ENCODE results near the gene ZNF518B. TPM values are rescaled to one million over a fixed set of nuclear protein-coding genes. Genes with fewer than 3 reads are reported as not detected.

ZNF518B gene
- total and polyA plus RNA-seq, 10 of the 15 experiments (the other 5 are each of a cell fraction or from before 2014, with no cell fraction given): 2.7 to 20.5 (median 9.2) TPM

GRCh38 chr4:10491401-10491800, 34.2 kb upstream of the ZNF518B start (continued):
- TF ChIP-seq MAX (IDR thresholded peaks at IDR 0.05; ENCODE audit: low read depth, low read length) (no peak), CUX1 (IDR thresholded peaks at IDR 0.05; ENCODE audit: insufficient replicate concordance, low read depth, low read length) (no peak), SRF (IDR thresholded peaks at IDR 0.05; ENCODE audit: low read depth in 2 of 2, low read length in 2 of 2) (no peak), MEF2B (IDR thresholded peaks at IDR 0.05; ENCODE audit: partially characterized antibody, poor library complexity, severe bottlenecking) (no peak), SMAD5 (IDR thresholded peaks at IDR 0.05; ENCODE audit: low read depth) (no peak), CBX5 (IDR thresholded peaks at IDR 0.05; ENCODE audit: low read depth) (no peak)

- CTCF ChIA-PET: interaction anchor here (1.9 kb wide), 1 partner anchor 46 kb away, joined by 5 read pairs; no protein-coding TSS in a partner anchor
- WGBS (ENCODE audit: insufficient coverage, insufficient replicate concordance, low lambda C conversion rate, missing lambda C conversion rate): 44% methylated on average over 4 of the region's 5 CpGs
- intact Hi-C loops (cut with micrococcal nuclease; ENCODE audit: unreplicated experiment) (no loop called here), in situ Hi-C loops (cut with MboI) (no loop called here)
- Histone ChIP-seq H3K4me2 (ENCODE audit: control insufficient read depth, insufficient read depth) (no peak overlapping the region), H3K9ac (ENCODE audit: control insufficient read depth, insufficient read depth, low read length) (no peak overlapping the region), H3K4me3 (no peak overlapping the region), H4K20me1 (ENCODE audit: control insufficient read depth, insufficient read depth) (no peaks in the 10 kb centered on the region), H3K27me3 (replicated peaks in 1 of 2; ENCODE audit: control insufficient read depth in 2 of 2, insufficient read depth in 2 of 2, low read length in 1 of 2) (no peaks in the 10 kb centered on the region), H3K4me1 (ENCODE audit: control insufficient read depth, insufficient read depth, low read length) (no peaks in the 10 kb centered on the region), H2AFZ (ENCODE audit: control insufficient read depth, low read depth, low read length) (no peak overlapping the region), H3K9me3 (replicated peaks; ENCODE audit: control insufficient read depth, insufficient read depth, low read length) (no peaks in the 10 kb centered on the region), H3K27ac (ENCODE audit: control insufficient read depth, insufficient read depth) (no peak overlapping the region), H3K36me3 (ENCODE audit: control insufficient read depth in 2 of 2, insufficient read depth in 2 of 2, low read length in 1 of 2) (no peaks in the 10 kb centered on the region), H3K79me2 (ENCODE audit: control insufficient read depth, insufficient read depth, low read length) (no peaks in the 10 kb centered on the region)
- ATAC-seq (no peak), DNase-seq (ENCODE audit: low read depth, low spot score) (no peak), FAIRE-seq (no peak)
- RAD21 ChIA-PET (ENCODE audit: unreplicated experiment): no interaction called here
- TF ChIP-seq STAT3 (IDR thresholded peaks at IDR 0.05; ENCODE audit: low read depth, low read length): no peak
- no peak for TF ChIP-seq SUZ12 (IDR thresholded peaks at IDR 0.05; ENCODE audit: unreplicated experiment)
- no peak for TF ChIP-seq TBL1XR1 (IDR thresholded peaks at IDR 0.05; ENCODE audit: low read depth, low read length)
- TF ChIP-seq SMC3 (IDR thresholded peaks at IDR 0.05; ENCODE audit: borderline replicate concordance, low read length): no peak
- no peak for TF ChIP-seq ETV6 (conservative IDR thresholded peaks at IDR 0.05 in 1 of 2, IDR thresholded peaks at IDR 0.05 in 1 of 2; ENCODE audit: borderline replicate concordance in 1 of 2, low read depth in 1 of 2)
- TF ChIP-seq CHD4 (IDR thresholded peaks at IDR 0.05): no peak
- no peak for TF ChIP-seq WRNIP1 (IDR thresholded peaks at IDR 0.05; ENCODE audit: borderline replicate concordance, low read depth, low read length)
- no peak for TF ChIP-seq IKZF1 (conservative IDR thresholded peaks at IDR 0.05)
- no peak for TF ChIP-seq TCF7 (IDR thresholded peaks at IDR 0.05; ENCODE audit: borderline replicate concordance)
- TF ChIP-seq SUPT20H (IDR thresholded peaks at IDR 0.05; ENCODE audit: borderline replicate concordance, control insufficient read depth, low read depth, low read length): no peak
- TF ChIP-seq ATF7 (IDR thresholded peaks at IDR 0.05; ENCODE audit: low read depth): no peak
- no peak for TF ChIP-seq CREB1 (IDR thresholded peaks at IDR 0.05; ENCODE audit: low read depth)
- TF ChIP-seq TAF1 (IDR thresholded peaks at IDR 0.05; ENCODE audit: borderline replicate concordance, low read depth, low read length): no peak
- SMC1A ChIA-PET (ENCODE audit: uncharacterized antibody, unreplicated experiment): no interaction called here
- no TSS peak for BruUV-seq (replicated peaks)
- POLR2A ChIA-PET: no interaction called here
Measured at GRCh38 chr4:10490996-10491395, 33.8 kb upstream of the ZNF518B start.

All from GM12878 (cell line).